ENCODE results near the gene SYNJ1. TPM values are rescaled to one million over a fixed set of nuclear protein-coding genes. Genes with fewer than 3 reads are reported as not detected.

Gene SYNJ1
- total RNA-seq, 2 donors from 2014 or later = 7.8 to 7.9 TPM

DNA sequence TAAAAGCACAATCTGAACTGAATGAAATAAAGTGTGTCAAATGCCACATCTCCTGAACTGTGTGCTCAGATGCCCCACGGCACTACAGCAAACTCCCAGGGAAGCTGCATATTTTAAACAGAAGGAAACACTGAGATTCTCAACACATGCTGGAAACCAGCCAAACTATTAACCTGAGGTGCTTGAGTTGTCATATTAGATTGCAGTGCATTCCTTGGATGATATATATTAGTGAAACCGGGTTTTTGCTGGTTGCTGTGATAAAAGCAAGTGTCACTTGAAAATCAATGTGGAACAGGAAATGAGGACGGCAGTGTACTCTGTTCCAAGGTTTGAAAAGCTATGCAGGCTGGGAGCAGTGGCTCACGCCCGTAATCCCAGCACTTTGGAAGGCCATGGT is 8.7 kb downstream of the SYNJ1 start:
- Histone ChIP-seq H3K36me3 (no peaks in the 10 kb centered on the region), H3K27ac (no peak overlapping the region), H3K4me1 (peaks cover 0 to 4% of the 10 kb centered on the region in 2 donors), H3K4me3 (no peak overlapping the region), H3K9me3 (no peaks in the 10 kb centered on the region), H3K27me3 (no peaks in the 10 kb centered on the region)
- DNase-seq (ENCODE audit: low spot score) = no peak
- TF ChIP-seq, protein P1, sequence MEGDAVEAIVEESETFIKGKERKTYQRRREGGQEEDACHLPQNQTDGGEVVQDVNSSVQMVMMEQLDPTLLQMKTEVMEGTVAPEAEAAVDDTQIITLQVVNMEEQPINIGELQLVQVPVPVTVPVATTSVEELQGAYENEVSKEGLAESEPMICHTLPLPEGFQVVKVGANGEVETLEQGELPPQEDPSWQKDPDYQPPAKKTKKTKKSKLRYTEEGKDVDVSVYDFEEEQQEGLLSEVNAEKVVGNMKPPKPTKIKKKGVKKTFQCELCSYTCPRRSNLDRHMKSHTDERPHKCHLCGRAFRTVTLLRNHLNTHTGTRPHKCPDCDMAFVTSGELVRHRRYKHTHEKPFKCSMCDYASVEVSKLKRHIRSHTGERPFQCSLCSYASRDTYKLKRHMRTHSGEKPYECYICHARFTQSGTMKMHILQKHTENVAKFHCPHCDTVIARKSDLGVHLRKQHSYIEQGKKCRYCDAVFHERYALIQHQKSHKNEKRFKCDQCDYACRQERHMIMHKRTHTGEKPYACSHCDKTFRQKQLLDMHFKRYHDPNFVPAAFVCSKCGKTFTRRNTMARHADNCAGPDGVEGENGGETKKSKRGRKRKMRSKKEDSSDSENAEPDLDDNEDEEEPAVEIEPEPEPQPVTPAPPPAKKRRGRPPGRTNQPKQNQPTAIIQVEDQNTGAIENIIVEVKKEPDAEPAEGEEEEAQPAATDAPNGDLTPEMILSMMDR (IDR thresholded peaks at IDR 0.05) = no peak

DNA sequence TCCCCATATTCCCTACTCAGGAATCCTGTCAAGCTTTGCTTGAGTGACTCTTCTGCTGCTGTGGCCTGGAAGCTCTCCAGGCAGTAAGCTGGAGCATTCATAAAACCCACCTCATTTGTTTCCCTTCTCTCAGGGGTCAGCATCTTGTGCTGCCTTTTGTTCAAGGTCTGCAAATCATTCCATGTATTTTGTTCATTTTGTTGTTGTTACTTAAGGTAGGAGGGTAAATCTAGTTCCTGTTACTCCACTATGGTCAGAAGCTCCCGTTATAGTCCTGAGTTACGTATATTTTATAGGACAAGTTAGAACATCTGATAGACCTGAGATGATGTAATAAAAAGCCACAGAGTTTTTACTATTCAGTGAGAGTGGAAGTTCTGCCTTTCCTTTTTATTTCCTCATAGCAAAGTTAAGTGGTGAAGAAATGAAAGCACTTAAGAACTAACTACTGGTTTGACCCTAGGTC is 9.9 kb downstream of the SYNJ1 start:
- DNase-seq (ENCODE audit: low spot score) = no peak
- H3K27ac ChIP-seq = no peak overlapping the region
- TF ChIP-seq, protein P1 (IDR thresholded peaks at IDR 0.05) = no peak
- H3K36me3 ChIP-seq = no peaks in the 10 kb centered on the region
- H3K4me3 ChIP-seq = no peak overlapping the region
- H3K4me1 ChIP-seq = peaks cover 0 to 4% of the 10 kb centered on the region in 2 donors
- no peaks in the 10 kb centered on the region for H3K9me3 ChIP-seq
- no peaks in the 10 kb centered on the region for H3K27me3 ChIP-seq

DNA sequence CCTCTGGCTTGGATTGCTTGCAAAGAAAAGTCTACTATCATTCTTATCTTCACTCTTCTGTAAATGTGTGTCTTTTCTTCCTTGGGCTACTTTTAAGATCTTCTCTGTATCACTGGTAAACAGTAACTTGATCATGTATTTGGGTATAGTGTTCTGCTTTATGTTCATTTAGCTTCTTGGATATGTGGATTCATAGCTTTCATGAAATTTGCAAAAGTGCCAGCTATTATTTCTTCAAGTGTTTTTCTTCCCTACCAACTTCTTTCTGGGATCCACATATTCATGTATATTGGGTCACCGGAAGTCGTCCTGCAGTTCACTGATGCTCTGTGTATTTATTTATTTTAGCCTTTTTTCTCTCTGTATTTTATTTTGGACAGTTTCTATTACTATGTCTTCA is 11.3 kb downstream of the SYNJ1 start:
- Histone ChIP-seq H3K4me1 (peaks cover 0 to 18% of the 10 kb centered on the region in 2 donors), H3K27me3 (no peaks in the 10 kb centered on the region), H3K27ac (no peak overlapping the region), H3K36me3 (no peaks in the 10 kb centered on the region), H3K4me3 (no peak overlapping the region), H3K9me3 (no peaks in the 10 kb centered on the region)
- TF ChIP-seq, protein P1 (IDR thresholded peaks at IDR 0.05) = no peak
- no peak for DNase-seq (ENCODE audit: low spot score)

DNA sequence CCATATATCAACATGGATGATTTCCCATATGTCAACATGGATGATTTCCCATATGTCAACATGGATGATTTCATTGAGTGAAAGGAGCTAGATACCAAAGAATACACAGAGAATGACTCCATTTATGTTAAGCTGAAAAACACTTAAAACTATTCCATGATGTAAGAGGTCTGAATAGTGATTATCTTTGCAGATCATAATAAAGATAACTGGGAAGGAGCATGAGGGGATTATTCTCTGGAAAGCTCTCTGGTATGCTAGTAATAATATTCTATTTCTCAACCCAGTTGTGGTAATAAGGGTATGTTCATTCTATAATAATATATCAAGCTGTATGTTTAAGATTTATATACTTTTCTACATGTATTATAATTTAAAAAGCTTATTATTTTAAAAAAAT is 14.1 kb downstream of the SYNJ1 start:
- no peak overlapping the region for H3K27ac ChIP-seq
- no peaks in the 10 kb centered on the region for H3K9me3 ChIP-seq
- H3K4me1 ChIP-seq = peaks cover 0 to 26% of the 10 kb centered on the region in 2 donors
- H3K4me3 ChIP-seq = no peak overlapping the region
- TF ChIP-seq, protein P1 (IDR thresholded peaks at IDR 0.05) = no peak
- no peak for DNase-seq (ENCODE audit: low spot score)
- no peaks in the 10 kb centered on the region for H3K36me3 ChIP-seq
- H3K27me3 ChIP-seq = no peaks in the 10 kb centered on the region

DNA sequence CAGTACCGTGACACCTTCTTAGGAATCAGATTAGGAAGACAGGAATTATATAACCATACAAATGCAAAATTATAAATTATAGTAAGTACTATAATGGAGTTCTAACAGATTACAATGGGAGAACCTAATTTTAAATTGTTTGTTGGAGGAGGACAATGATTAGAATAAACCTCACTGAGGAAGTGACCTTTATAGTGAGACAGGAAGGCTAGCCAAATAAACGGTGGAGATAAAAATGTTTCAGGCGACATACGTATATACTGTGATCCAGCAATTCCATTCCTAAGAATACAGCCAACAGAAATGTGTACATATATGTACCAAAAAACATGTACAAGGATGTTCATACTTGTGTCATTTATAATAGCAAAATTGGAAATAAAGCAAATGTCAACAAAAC is 15.2 kb downstream of the SYNJ1 start:
- no peaks in the 10 kb centered on the region for H3K9me3 ChIP-seq
- no peaks in the 10 kb centered on the region for H3K36me3 ChIP-seq
- no peak overlapping the region for H3K4me3 ChIP-seq
- DNase-seq (ENCODE audit: low spot score) = no peak
- TF ChIP-seq, protein P1 (IDR thresholded peaks at IDR 0.05) = no peak
- H3K4me1 ChIP-seq = peaks cover 0 to 26% of the 10 kb centered on the region in 2 donors
- no peak overlapping the region for H3K27ac ChIP-seq
- H3K27me3 ChIP-seq = no peaks in the 10 kb centered on the region

DNA sequence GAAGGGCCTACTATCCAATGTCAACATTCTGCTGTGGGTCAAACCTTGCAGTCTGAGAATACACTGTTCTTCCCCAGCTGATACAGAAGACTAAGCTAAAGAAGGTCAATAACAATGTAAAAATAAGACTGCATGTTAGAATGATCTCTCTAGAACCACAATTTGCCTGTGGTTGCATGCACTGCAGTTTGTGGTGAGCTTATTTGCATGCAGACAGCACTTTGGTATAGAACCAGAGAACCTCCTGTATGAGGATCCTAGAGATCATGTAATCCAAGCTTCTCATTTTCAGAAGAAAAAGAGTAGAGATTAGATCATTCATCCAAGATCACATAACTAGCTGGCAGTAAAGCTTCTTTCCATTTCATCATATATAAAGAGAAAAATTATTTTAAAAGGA is 15.8 kb downstream of the SYNJ1 start:
- no peaks in the 10 kb centered on the region for H3K36me3 ChIP-seq
- peaks cover 0 to 26% of the 10 kb centered on the region in 2 donors for H3K4me1 ChIP-seq
- H3K4me3 ChIP-seq = no peak overlapping the region
- no peak for DNase-seq (ENCODE audit: low spot score)
- no peaks in the 10 kb centered on the region for H3K9me3 ChIP-seq
- TF ChIP-seq, protein P1 (IDR thresholded peaks at IDR 0.05) = no peak
- H3K27ac ChIP-seq = no peak overlapping the region
- H3K27me3 ChIP-seq = no peaks in the 10 kb centered on the region
